ENCODE data around the gene PDE4B.
"Not testable (repeated sequence)": the region's sequence is repeated elsewhere in the genome, so short reads cannot be mapped to it uniquely, and the experiment has no call there.

Gene PDE4B

DNA sequence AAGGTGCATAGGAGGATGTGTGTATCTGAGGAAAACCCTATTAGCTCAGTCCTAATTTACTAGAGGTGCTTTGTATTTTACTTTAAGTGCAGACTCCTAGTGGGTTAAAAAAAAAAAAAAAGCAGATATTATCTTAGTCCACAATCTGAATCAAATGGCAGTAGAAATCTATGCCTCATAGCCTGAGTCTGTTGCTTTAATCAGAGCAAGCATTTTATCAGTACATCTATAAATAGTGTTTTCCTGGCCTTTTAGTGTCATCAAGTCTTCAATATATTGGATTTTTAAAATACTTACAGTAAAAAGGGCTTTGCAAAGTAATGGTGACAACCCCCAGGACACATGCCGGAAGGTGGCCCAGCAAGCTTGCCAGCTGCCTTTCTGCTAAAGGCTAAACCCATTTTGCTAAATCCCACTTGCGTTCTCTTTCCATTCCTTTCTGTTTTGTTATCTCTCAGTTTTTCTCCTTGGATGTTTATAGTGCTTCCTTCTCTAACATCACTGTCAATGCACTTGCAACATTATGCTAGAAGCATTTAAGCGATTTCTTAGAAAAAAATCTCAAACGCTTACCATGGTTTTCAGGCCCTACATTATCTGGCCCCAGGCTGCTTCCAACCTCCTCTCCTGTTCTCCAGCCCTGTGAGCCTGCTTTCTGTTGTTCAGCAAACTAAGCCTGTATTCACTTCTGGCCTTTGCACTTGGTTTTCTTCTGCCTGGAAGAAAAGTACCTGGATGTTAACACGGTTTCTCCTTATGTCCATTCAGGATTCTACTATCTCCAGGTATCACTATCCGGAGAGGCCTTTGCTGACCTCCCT lies 206.3 kb downstream of the PDE4B start:
- no peak for DNase-seq

GRCh38 chr1:66000033-66000637 lies 207.4 kb downstream of the PDE4B start:
- DNase-seq, result no peak

GRCh38 chr1:66003690-66004089 lies 211.0 kb downstream of the PDE4B start:
- DNase-seq, result no peak

- not testable (repeated sequence) for DNase-seq
Observed at GRCh38 chr1:66006534-66006933, 213.8 kb downstream of the PDE4B start.

- no peak for DNase-seq
Observed at GRCh38 chr1:66012106-66012784, 219.6 kb downstream of the PDE4B start.

- DNase-seq, result no peak
Observed at GRCh38 chr1:66013371-66013770, 220.7 kb downstream of the PDE4B start.

DNA sequence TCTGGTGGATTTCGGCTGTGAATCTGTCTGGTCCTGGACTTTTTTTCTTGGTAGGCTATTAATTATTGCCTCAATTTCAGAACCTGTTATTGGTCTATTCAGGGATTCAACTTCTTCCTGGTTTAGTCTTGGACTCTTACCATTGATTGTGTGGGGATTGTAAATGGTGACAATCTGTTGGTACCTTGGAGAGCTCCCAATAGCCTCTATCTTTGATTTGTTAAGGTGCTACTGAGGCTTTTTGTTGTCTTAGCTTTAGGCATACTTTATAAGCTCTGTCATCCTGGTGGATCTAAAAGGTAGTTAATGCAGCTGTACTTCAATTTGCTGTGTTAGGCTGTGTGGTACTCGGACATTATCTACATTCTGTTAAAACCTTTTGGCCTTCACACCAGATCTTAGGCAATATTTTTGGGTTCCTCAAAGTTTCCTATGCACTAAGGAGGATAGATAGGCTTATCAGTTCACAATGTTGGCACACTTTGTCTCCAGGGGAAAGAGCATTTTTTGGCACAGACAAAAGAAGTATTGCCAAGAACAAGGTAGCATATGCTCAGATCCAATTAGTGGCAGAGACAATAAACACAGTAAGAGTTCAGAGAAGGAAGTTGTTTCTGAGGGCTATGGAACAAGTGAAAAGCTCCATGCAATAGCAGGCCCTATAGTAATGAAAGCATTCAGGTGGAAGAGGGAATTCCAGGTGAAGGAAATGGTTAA lies 230.4 kb downstream of the PDE4B start:
- no peak for DNase-seq

- DNase-seq, result no peak
Observed at GRCh38 chr1:66025188-66025587, 232.5 kb downstream of the PDE4B start.

DNA sequence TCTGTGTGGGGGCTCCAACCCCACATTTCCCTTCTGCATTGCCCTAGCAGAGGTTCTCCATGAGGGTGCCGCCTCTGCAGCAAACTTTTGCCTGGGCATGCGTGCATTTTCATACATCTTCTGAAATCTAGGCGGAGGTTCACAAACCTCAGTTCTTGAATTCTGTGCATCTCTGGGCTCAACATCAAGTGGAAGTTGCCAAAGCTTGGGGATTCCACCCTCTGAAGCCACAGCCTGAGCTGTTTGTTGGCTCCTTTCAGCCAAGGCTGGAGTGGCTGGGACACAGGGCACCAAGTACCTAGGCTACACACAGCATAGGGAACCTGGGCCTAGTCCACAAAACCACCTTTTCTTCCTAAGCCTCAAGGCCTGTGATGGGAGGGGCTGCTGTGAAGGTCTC lies 235.3 kb downstream of the PDE4B start:
- DNase-seq, result no peak

DNA sequence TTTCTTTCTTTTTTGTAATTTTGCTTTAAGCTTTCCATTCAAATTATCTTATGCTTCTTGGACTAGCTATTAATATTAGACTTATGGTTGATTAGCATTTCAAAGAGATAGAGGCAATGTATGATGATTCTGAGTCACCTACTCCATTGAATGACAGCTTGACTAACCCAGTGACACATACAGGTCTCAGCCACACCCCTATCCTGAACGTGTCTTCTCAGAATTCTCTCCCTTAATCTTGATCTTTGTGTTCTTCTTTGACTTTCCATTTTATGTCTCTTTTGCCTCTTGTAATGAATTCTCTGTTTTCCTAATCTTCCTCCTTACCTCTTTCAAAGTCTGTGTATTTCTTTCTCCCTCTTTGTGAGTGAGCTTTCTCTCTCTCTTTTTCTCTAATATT lies 241.1 kb downstream of the PDE4B start:
- DNase-seq, result no peak

GRCh38 chr1:66035616-66036245 lies 243.0 kb downstream of the PDE4B start:
- DNase-seq, result no peak

DNA sequence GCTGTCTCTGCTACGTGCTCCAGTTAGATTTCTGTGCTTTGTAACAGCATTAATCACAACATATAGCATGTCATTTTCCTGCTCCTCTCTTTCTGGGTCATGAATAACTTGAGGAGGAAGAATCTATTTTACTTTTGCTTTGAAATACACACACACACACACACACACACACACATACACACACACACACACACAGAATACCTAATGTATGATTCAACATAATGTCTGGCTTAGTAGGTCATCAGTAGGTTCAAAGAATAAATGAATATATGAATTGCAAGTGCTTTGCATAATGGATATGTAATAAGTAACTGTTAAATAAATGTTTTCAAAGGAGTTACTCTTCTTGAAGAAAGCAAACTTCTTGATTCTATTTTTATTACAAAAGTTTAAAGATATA lies 249.0 kb downstream of the PDE4B start:
- DNase-seq, result no peak

GRCh38 chr1:66043186-66043585 lies 250.5 kb downstream of the PDE4B start:
- DNase-seq, result no peak

DNA sequence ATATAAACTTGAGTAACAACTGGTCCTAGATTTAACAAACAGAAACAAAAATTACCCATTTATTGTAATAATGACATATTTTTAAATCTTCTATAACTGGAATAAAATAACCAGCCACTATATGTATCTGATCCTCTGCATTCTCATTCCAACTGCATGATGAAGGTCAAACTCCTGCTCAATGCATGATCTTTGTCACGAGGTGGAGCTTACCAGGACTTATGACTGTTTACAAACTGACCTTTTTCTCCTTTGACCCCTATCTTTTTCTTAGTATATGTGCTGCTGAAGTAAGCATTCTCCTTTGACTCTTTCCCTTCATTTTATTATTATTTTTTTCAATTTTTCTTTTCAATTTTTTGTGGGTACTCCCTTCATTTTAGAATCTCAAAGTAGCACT lies 252.2 kb downstream of the PDE4B start:
- no peak for DNase-seq

DNA sequence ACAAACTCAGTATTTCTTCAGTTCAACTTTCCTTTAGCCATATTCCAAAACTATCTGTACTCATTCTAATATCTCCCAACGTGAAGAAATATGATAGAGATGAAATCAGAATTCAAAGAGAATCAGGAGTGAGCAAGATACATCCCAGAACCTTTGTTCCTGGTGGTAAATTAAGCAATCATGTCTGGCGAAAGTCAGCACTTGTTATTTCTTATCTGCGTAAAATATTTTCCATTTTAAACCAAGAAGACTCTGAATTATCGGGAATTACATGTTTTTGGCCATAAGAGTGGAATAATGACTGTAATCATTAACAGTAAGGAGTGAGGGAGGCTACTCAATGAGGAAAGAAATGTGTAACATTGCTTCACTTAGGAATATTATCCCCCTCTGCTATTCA lies 253.7 kb downstream of the PDE4B start:
- no peak for DNase-seq

DNA sequence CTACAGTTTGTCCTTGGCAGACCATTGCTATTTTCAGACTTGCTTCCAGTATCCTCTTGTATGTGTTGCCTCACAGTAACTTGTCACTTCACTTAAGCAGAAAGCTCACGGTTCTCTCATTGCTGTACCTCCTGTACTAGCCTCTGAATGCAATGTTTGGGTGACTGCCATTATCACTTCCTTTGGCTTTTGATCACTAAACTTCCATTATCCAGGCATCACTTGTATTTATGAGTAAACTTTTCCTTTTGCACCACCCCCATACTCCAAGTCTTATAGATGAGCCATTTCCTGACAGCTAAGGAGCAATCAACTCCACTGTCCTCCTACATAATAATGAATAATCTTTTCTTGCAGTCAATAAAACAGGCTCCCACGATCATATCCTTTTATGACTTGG lies 255.3 kb downstream of the PDE4B start:
- DNase-seq, result no peak

- no peak for DNase-seq
Observed at GRCh38 chr1:66050123-66050522, 257.4 kb downstream of the PDE4B start.

- DNase-seq, result no peak
Observed at GRCh38 chr1:66050633-66051032, 257.9 kb downstream of the PDE4B start.

- DNase-seq, result no peak
Observed at GRCh38 chr1:66055092-66055491, 262.4 kb downstream of the PDE4B start.

DNA sequence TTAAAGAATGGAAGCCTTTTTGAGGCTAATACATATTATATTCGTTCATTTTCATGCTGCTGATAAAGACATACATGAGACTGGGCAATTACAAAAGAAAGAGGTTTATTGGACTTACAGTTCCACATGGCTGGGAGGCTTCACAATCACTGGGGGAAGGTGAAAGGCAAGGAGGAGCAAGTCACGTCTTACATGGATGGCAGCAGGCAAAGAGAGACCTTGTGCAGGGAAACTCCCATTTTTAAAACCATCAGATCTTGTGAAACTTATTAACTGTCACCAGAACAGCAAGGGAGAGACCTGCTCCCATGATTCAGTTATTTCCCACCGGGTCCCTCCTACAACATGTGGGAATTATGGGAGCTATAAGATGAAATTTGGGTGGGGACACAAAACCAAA lies 264.8 kb downstream of the PDE4B start:
- not testable (repeated sequence) for DNase-seq

- no peak for DNase-seq
Observed at GRCh38 chr1:66058558-66058957, 265.9 kb downstream of the PDE4B start.

- not testable (repeated sequence) for DNase-seq
Observed at GRCh38 chr1:66067219-66067618, 274.5 kb downstream of the PDE4B start.
